Mucosa of rectum (tissue), 2 donors: ENCODE results near the gene IGFL3.

Experiments used
- H3K27ac ChIP-seq, 2 donors: one replicate each; pipeline ENCODE4 v1.7.0; 2013; ENCODE audit warnings: inconsistent platforms in 2 of 2, low read depth in 2 of 2, low read length in 2 of 2
- H3K27me3 ChIP-seq, 2 donors: one replicate each; pipeline ENCODE4 v1.7.0; 2013; ENCODE audit warnings: low read length in 2 of 2; ENCODE audit not compliant: control insufficient read depth in 2 of 2, insufficient read depth in 2 of 2
- H3K36me3 ChIP-seq, 2 donors: one replicate each; pipeline ENCODE4 v1.7.0; 2013; ENCODE audit warnings: low read length in 2 of 2; ENCODE audit not compliant: control insufficient read depth in 2 of 2, insufficient read depth in 2 of 2
- H3K4me1 ChIP-seq, 2 donors: one replicate each; pipeline ENCODE4 v1.7.0; 2013; ENCODE audit warnings: low read length in 2 of 2, mild to moderate bottlenecking in 1 of 2; ENCODE audit not compliant: control insufficient read depth in 2 of 2, insufficient read depth in 2 of 2
- H3K4me3 ChIP-seq, 2 donors: one replicate each; pipeline ENCODE4 v1.7.0; 2013; ENCODE audit warnings: low read length in 2 of 2
- H3K9ac ChIP-seq, 2 donors: one replicate each; pipeline ENCODE4 v1.7.0; 2013; ENCODE audit warnings: low read length in 2 of 2, low read depth in 1 of 2, mild to moderate bottlenecking in 1 of 2
- H3K9me3 ChIP-seq, 2 donors: one replicate each; pipeline ENCODE4 v1.7.0; 2013; ENCODE audit warnings: low read length in 2 of 2; ENCODE audit not compliant: control insufficient read depth in 2 of 2
- donor health status: healthy.
- donor health status: Normal muscosa, but diverticular disease.

Gene IGFL3

DNA sequence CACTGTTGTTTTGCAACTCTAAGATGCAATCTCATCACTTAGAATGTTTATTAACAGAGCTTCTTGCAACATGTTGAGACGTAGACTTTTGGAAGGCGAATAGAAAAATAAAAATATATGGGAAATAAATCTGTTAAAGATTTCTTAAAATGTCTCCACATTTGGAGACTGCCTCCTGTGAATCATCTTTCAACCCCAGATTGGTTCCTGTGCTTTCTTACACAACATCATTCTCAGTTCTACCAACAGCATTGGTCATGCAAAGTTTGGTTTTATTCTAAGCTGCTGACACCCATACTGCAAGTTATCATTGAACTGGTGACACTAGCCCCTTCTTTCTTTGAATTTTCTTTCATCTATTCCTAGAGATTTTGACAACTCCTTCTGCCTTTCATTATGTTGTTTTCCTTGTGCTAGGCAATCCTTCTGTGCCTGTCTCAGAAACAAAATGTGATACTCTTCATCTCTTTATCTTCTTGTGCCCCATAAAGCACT is 1.6 kb upstream of the IGFL3 start:
- Histone ChIP-seq H3K27me3 (peaks cover 0 to 8% of the 10 kb centered on the region in 2 donors), H3K9me3 (no peaks in the 10 kb centered on the region), H3K36me3 (no peaks in the 10 kb centered on the region), H3K9ac (no peak overlapping the region), H3K4me3 (no peak overlapping the region), H3K4me1 (no peaks in the 10 kb centered on the region), H3K27ac (no peak overlapping the region)

DNA sequence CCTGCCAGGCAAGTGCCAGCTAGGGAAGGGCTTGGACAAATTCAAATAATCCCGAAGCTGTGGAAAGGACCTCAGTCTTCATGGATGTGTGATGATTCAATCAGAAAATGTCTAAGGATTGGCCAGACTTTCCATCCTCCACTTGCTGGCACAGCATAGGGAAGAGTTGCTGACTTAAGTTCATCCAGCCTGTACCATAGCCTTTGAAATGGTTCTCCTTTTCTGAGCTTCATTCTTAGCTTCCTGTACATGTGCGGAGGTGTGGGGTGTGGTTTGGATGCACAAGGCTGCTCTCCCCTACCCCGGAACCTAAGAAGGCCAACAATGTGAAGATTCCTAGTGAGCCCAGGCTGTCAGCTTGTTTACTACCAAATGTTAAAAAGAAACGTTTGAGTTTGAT is 959 bp upstream of the IGFL3 start:
- Histone ChIP-seq H3K9ac (no peak overlapping the region), H3K4me1 (no peaks in the 10 kb centered on the region), H3K9me3 (no peaks in the 10 kb centered on the region), H3K27me3 (peaks cover 0 to 8% of the 10 kb centered on the region in 2 donors), H3K36me3 (no peaks in the 10 kb centered on the region), H3K27ac (no peak overlapping the region), H3K4me3 (no peak overlapping the region)

DNA sequence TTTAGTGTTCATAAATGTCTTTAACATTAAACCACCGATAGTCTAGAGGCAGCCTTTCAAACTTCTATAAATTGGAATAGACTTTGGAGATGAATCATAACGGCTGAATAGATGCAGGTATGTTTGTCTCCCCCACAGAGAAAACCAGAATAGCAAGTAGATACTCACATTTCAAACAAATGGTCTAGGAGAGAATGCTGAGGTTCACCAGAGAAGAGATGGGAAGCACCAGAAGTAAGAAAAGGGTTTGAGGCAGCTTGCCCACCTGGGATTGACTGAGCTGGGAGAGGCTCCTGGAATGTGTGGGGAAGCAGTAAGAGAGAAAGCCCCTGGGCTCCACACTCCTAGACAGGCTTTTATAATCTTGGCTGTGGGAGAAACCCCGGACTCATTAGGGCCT is 6.4 kb downstream of the IGFL3 start:
- H3K27ac ChIP-seq = no peak overlapping the region

GRCh38 chr19:46116121-46116520 is 8.4 kb downstream of the IGFL3 start:
- Histone ChIP-seq H3K36me3 (no peaks in the 10 kb centered on the region), H3K9ac (no peak overlapping the region), H3K27me3 (peaks cover 5 to 7% of the 10 kb centered on the region in 2 donors), H3K27ac (no peak overlapping the region), H3K4me1 (no peaks in the 10 kb centered on the region), H3K4me3 (no peak overlapping the region), H3K9me3 (no peaks in the 10 kb centered on the region)

More for the DNA sequence above, 6.4 kb downstream of the IGFL3 start:
- Histone ChIP-seq H3K4me1 (no peaks in the 10 kb centered on the region), H3K27me3 (peaks cover 3 to 6% of the 10 kb centered on the region in 2 donors), H3K9ac (no peak overlapping the region), H3K9me3 (no peaks in the 10 kb centered on the region), H3K4me3 (no peak overlapping the region), H3K36me3 (no peaks in the 10 kb centered on the region)

DNA sequence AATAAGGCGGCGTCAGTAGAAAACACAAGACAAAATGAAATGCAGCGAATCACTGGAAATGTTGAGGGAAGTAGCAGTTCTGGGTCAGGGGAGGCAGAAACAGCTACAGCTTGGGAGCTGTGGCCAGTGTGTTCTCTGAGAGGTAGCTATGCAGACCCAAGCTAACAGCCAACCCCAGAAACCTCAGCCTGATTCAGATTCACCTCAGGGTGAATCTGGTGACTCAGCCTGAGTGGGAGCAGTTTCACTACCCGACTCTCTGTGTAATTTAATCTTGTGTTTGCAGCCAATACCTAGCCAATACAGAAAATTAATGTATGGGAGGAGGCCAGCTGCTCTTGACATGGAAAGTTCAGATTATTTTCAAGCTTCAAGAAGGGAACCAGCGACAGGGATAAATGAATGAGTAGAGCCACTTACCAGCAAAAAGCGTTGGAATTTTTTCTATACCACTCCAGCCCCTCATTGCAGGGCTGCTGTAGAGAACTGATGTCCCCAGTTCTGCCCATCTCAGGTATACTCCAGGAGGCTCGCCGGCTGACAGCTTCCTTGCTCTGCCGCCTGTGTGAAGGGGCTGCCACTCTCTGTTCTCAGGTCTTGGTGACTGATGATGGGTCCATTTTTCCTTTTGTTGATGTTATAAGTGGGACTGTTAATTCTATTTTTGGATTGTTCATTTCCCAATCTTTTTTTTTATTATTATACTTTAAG is 8.9 kb downstream of the IGFL3 start:
- no peak overlapping the region for H3K27ac ChIP-seq

DNA sequence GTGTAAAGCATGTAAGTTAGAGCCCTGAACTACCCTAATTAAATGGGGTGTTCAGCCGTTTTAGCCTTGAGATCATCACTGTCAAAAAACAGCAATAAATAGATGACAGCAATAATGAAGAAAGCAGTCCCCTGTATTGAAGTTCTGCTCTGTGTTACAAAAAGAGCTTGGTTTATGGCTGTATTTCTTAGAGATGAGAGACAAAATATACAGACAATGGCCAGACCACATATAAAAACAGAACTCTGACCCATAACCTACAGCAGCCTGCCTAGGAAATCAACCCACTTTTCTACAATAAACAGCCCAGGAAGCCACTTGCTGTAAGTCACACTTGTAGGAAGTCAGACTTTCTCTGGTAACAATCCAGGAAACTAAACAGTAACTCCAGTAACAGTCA is 10.8 kb downstream of the IGFL3 start:
- H3K9me3 ChIP-seq = no peaks in the 10 kb centered on the region
- H3K27ac ChIP-seq = no peak overlapping the region
- peaks cover 5 to 12% of the 10 kb centered on the region in 2 donors for H3K27me3 ChIP-seq
- no peak overlapping the region for H3K9ac ChIP-seq
- no peaks in the 10 kb centered on the region for H3K36me3 ChIP-seq
- no peak overlapping the region for H3K4me3 ChIP-seq
- H3K4me1 ChIP-seq = no peaks in the 10 kb centered on the region

More for the DNA sequence above, 8.9 kb downstream of the IGFL3 start:
- Histone ChIP-seq H3K4me3 (no peak overlapping the region), H3K27me3 (peaks cover 5 to 8% of the 10 kb centered on the region in 2 donors), H3K9me3 (no peaks in the 10 kb centered on the region), H3K9ac (no peak overlapping the region), H3K36me3 (no peaks in the 10 kb centered on the region), H3K4me1 (no peaks in the 10 kb centered on the region)

- Histone ChIP-seq H3K27me3 (peaks cover 5 to 12% of the 10 kb centered on the region in 2 donors), H3K9me3 (no peaks in the 10 kb centered on the region)
These were observed 12.0 kb downstream of the IGFL3 start for GRCh38 chr19:46112527-46112926.

DNA sequence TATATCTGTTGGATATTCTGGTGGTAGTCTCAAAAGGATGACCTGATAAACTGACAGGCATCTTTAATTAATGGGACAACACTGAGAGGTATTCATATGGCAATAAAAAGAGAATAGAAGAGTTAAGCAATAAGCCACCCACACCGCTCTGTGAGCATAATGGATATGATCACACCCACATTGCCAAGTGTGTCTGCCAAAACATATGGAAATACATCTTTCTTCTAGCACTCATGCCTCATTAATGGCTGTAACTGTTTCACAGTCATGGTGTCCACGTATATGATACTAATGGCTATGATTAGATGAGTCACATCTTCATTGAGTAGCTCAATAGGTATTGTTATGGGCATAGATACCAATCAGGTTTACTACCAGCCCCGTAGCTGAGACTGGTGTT is 13.1 kb downstream of the IGFL3 start:
- H3K27me3 ChIP-seq = peaks cover 5 to 12% of the 10 kb centered on the region in 2 donors
- H3K27ac ChIP-seq = no peak overlapping the region
- no peaks in the 10 kb centered on the region for H3K9me3 ChIP-seq

More at GRCh38 chr19:46112527-46112926, 12.0 kb downstream of the IGFL3 start:
- no peaks in the 10 kb centered on the region for H3K36me3 ChIP-seq
- H3K4me3 ChIP-seq = no peak overlapping the region
- no peak overlapping the region for H3K27ac ChIP-seq
- no peak overlapping the region for H3K9ac ChIP-seq
- no peaks in the 10 kb centered on the region for H3K4me1 ChIP-seq

GRCh38 chr19:46109876-46110275 is 14.6 kb downstream of the IGFL3 start:
- Histone ChIP-seq H3K9ac (no peak overlapping the region), H3K27ac (no peak overlapping the region), H3K36me3 (no peaks in the 10 kb centered on the region), H3K9me3 (no peaks in the 10 kb centered on the region), H3K4me3 (no peak overlapping the region), H3K4me1 (no peaks in the 10 kb centered on the region), H3K27me3 (peaks cover 5 to 10% of the 10 kb centered on the region in 2 donors)

More for the DNA sequence above, 13.1 kb downstream of the IGFL3 start:
- H3K9ac ChIP-seq = no peak overlapping the region
- no peaks in the 10 kb centered on the region for H3K36me3 ChIP-seq
- H3K4me3 ChIP-seq = no peak overlapping the region
- H3K4me1 ChIP-seq = no peaks in the 10 kb centered on the region

- Histone ChIP-seq H3K27ac (no peak overlapping the region), H3K9me3 (no peaks in the 10 kb centered on the region), H3K36me3 (no peaks in the 10 kb centered on the region), H3K4me3 (no peak overlapping the region), H3K4me1 (no peaks in the 10 kb centered on the region), H3K27me3 (peaks cover 1 to 10% of the 10 kb centered on the region in 2 donors), H3K9ac (no peak overlapping the region)
These were observed 17.1 kb downstream of the IGFL3 start for GRCh38 chr19:46107371-46107770.
